ENCODE measurements around the gene GRB10.

DNA sequence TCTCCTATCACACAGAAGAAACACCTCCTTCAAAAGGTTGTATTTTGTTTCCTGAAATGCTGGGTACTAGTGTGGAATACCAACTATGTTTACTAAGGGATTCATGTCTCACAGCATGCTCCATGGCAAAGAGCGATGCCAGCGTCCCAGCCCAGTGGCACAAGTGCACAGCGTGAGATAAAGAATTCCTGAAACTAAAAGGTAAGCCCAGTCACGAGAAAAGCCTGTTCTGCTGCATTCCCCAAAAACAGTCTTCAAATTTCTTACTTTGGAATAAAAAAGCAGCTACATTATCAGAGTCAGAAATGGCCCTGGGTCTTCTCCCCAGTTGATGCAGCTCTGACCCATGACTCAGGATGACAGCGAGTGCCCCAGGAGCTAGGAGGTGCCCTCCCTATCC, 164.4 kb downstream of the GRB10 start:
- TF ChIP-seq, protein P1, sequence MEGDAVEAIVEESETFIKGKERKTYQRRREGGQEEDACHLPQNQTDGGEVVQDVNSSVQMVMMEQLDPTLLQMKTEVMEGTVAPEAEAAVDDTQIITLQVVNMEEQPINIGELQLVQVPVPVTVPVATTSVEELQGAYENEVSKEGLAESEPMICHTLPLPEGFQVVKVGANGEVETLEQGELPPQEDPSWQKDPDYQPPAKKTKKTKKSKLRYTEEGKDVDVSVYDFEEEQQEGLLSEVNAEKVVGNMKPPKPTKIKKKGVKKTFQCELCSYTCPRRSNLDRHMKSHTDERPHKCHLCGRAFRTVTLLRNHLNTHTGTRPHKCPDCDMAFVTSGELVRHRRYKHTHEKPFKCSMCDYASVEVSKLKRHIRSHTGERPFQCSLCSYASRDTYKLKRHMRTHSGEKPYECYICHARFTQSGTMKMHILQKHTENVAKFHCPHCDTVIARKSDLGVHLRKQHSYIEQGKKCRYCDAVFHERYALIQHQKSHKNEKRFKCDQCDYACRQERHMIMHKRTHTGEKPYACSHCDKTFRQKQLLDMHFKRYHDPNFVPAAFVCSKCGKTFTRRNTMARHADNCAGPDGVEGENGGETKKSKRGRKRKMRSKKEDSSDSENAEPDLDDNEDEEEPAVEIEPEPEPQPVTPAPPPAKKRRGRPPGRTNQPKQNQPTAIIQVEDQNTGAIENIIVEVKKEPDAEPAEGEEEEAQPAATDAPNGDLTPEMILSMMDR (IDR thresholded peaks at IDR 0.05) = no peak
- no peak for TF ChIP-seq POLR2A (IDR thresholded peaks at IDR 0.05)
